HCT116 (cell line): ENCODE data around the gene SSRP1. TPM values are rescaled to one million over a fixed set of nuclear protein-coding genes. Genes with fewer than 3 reads are reported as not detected.

Experiments
- ATAC-seq: fragments of 200-7000 bp; cut with Tn5 transposase; 2 replicates; pipeline ENCODE4 v1.9.1; 2020; ENCODE audit warnings: mild to moderate bottlenecking, moderate library complexity
- BruUV-seq: library from RNA; stranded (reverse); fragments of 400-500 nt; replicated peaks from 2 replicates; lab custom pipeline; 2021; lab: Mats Ljungman, UMichigan
- CTCF ChIA-PET: fragments of 300-600 bp; sonication (Branson Sonifier 250); formaldehyde crosslinking; loops from one replicate; lab custom pipeline; 2021; ENCODE audit warnings: antibody characterized with exemption; lab: Charles Lee
- POLR2A ChIA-PET: fragments of 300-600, 350-600 bp; sonication (Branson Sonifier 250); formaldehyde crosslinking; loops from one replicate; lab custom pipeline; 2021; ENCODE audit warnings: antibody characterized with exemption; lab: Charles Lee
- RAD21 ChIA-PET, 2 experiments: fragments of 300-600 bp; sonication (Branson Sonifier 250); formaldehyde crosslinking; loops; one replicate each; lab custom pipeline; 2023; ENCODE audit warnings: low total read pairs in 2 of 2; ENCODE audit not compliant: uncharacterized antibody in 2 of 2, unreplicated experiment in 2 of 2, low non-redundant PET in 1 of 2; lab: Charles Lee
- DNase-seq: peaks from one replicate; pipeline ENCODE4 v3.0.0-alpha.2; 2010; ENCODE audit warnings: low read depth, low spot score
- H2AFZ ChIP-seq: fragments of 200-600 bp; shearing (Covaris generic), sonication (generic); 2 replicates; pipeline ENCODE4 v1.6.1; 2017; ENCODE audit warnings: low read depth, mixed run types, mixed read lengths, antibody characterized with exemption, low read length; ENCODE audit not compliant: poor library complexity, severe bottlenecking
- H3K27ac ChIP-seq: 2 replicates; pipeline ENCODE4 v1.5.1; 2012; ENCODE audit warnings: low read depth, low read length
- H3K27me3 ChIP-seq: fragments of 200-600 bp; sonication (generic); 2 replicates; pipeline ENCODE4 v1.6.1; 2016; ENCODE audit warnings: mixed run types, low read length, mixed read lengths; ENCODE audit not compliant: insufficient read depth
- H3K36me3 ChIP-seq, 2 experiments: fragments of 200-500 bp in 1 of 2; fragments of 200-600 bp in 1 of 2; sonication (Bioruptor generic) in 1 of 2; sonication (generic) in 1 of 2; 2 replicates each; pipeline versions ENCODE4 v1.5.1 to v1.6.1; 2014 to 2016; ENCODE audit warnings: low read length in 2 of 2, inconsistent platforms in 1 of 2, mixed read lengths in 1 of 2, mixed run types in 1 of 2; ENCODE audit not compliant: insufficient read depth in 2 of 2, control insufficient read depth in 1 of 2
- H3K4me1 ChIP-seq, 2 experiments: fragments of 200-600 bp in 1 of 2; sonication (generic) in 1 of 2; 2 replicates each; pipeline versions ENCODE4 v1.5.1 to v1.6.1; 2012 to 2017; ENCODE audit warnings: low read length in 2 of 2, inconsistent platforms in 1 of 2, mild to moderate bottlenecking in 1 of 2, mixed read lengths in 1 of 2, mixed run types in 1 of 2, moderate library complexity in 1 of 2; ENCODE audit not compliant: insufficient read depth in 2 of 2, control insufficient read depth in 1 of 2
- H3K4me2 ChIP-seq: fragments of 200-600 bp; sonication (generic); 2 replicates; pipeline ENCODE4 v1.6.1; 2017; ENCODE audit warnings: mixed run types, low read length, mixed read lengths
- H3K4me3 ChIP-seq, 2 experiments: fragments of 200-600 bp in 1 of 2; sonication (generic) in 1 of 2; replicated peaks in 1 of 2; 2 replicates each; pipeline ENCODE4 v1.5.1; 2011 to 2016; ENCODE audit warnings: low read length in 2 of 2, control low read depth in 1 of 2, low read depth in 1 of 2, mild to moderate bottlenecking in 1 of 2, mixed read lengths in 1 of 2, mixed run types in 1 of 2
- H3K79me2 ChIP-seq: fragments of 200-600 bp; sonication (generic); 2 replicates; pipeline ENCODE4 v1.6.1; 2017; ENCODE audit warnings: mild to moderate bottlenecking, mixed run types, low read length, moderate library complexity, mixed read lengths; ENCODE audit not compliant: insufficient read depth
- H3K9ac ChIP-seq: fragments of 200-600 bp; sonication (generic); 2 replicates; pipeline ENCODE4 v1.6.1; 2016; ENCODE audit warnings: low read length, mixed read lengths
- H3K9me2 ChIP-seq: fragments of 200-600 bp; sonication (generic), shearing (Covaris generic); 2 replicates; pipeline ENCODE4 v1.6.1; 2017; ENCODE audit warnings: mixed run types, mild to moderate bottlenecking, moderate library complexity; ENCODE audit not compliant: insufficient read depth
- H3K9me3 ChIP-seq, 2 experiments: fragments of 200-500 bp in 1 of 2; fragments of 200-600 bp in 1 of 2; sonication (Bioruptor generic) in 1 of 2; sonication (generic) in 1 of 2; 2 replicates each; pipeline ENCODE4 v1.6.1; 2014 to 2017; ENCODE audit warnings: low read length in 2 of 2, mixed read lengths in 2 of 2, inconsistent platforms in 1 of 2, low read depth in 1 of 2, mild to moderate bottlenecking in 1 of 2, mixed run types in 1 of 2, moderate library complexity in 1 of 2; ENCODE audit not compliant: control insufficient read depth in 1 of 2, insufficient read depth in 1 of 2
- H4K20me1 ChIP-seq: fragments of 200-600 bp; sonication (generic), shearing (Covaris generic); 2 replicates; pipeline ENCODE4 v1.6.1; 2017; ENCODE audit warnings: mixed run types, mild to moderate bottlenecking, moderate library complexity; ENCODE audit not compliant: insufficient read depth
- ATF3 ChIP-seq: IDR thresholded peaks from 2 replicates; pipeline ENCODE4 v1.6.1; 2012
- CBX3 ChIP-seq: IDR thresholded peaks from 2 replicates; pipeline ENCODE4 v1.6.1; 2012; ENCODE audit warnings: low read depth
- EGR1 ChIP-seq: IDR thresholded peaks from 2 replicates; pipeline ENCODE4 v1.6.1; 2012; ENCODE audit warnings: low read depth
- ELF1 ChIP-seq: IDR thresholded peaks from 2 replicates; pipeline ENCODE4 v1.6.1; 2012; ENCODE audit warnings: low read depth, borderline replicate concordance
- EZH2 ChIP-seq: fragments of 200-600 bp; sonication (generic); IDR thresholded peaks from 2 replicates; pipeline ENCODE4 v1.6.1; 2017; ENCODE audit warnings: antibody characterized with exemption, mixed run types
- JUND ChIP-seq: IDR thresholded peaks from 2 replicates; pipeline ENCODE4 v1.6.1; 2012
- MAX ChIP-seq: IDR thresholded peaks from 2 replicates; pipeline ENCODE4 v1.6.1; 2012
- POLR2A ChIP-seq: IDR thresholded peaks from 2 replicates; pipeline ENCODE4 v1.7.0; 2011; ENCODE audit warnings: borderline replicate concordance; ENCODE audit not compliant: insufficient read depth, insufficient read length; ENCODE audit errors: extremely low read depth
- POLR2AphosphoS5 ChIP-seq: IDR thresholded peaks from 2 replicates; pipeline ENCODE4 v1.6.1; 2011; ENCODE audit warnings: mild to moderate bottlenecking, low read depth, low read length, moderate library complexity
- SIN3A ChIP-seq: IDR thresholded peaks from 2 replicates; pipeline ENCODE4 v1.6.1; 2012; ENCODE audit warnings: low read depth
- SP1 ChIP-seq: IDR thresholded peaks from 2 replicates; pipeline ENCODE4 v1.6.1; 2012; ENCODE audit warnings: low read depth
- SRF ChIP-seq: IDR thresholded peaks from 2 replicates; pipeline ENCODE4 v1.6.1; 2012; ENCODE audit warnings: low read depth
- TCF7L2 ChIP-seq: IDR thresholded peaks from 2 replicates; pipeline ENCODE4 v1.7.0; 2011; ENCODE audit warnings: borderline replicate concordance, inconsistent platforms; ENCODE audit not compliant: insufficient read depth, insufficient read length; ENCODE audit errors: extremely low read depth
- ZFX ChIP-seq: fragments of 450-650 bp; IDR thresholded peaks from 2 replicates; pipeline ENCODE4 v1.6.1; 2017
- ZNF274 ChIP-seq: fragments of 200-500 bp; sonication (Bioruptor generic); IDR thresholded peaks from 2 replicates; pipeline ENCODE4 v1.6.1; 2014; ENCODE audit warnings: mild to moderate bottlenecking, low read depth, low read length, inconsistent platforms
- intact Hi-C: fragments of 100-400 bp; cut with micrococcal nuclease; formaldehyde crosslinking; loops from 2 replicates; pipeline ENCODE4 v1.10.0; 2022
- total RNA-seq: library from RNA; stranded (reverse); gene quantifications from one replicate; pipeline ENCODE4 v1.2.1, GENCODE V29; 2021; ENCODE audit not compliant: unreplicated experiment

SSRP1 gene
- total RNA-seq, 1 experiment from 2014 or later, result 260 TPM

- Histone ChIP-seq H2AFZ (peak overlapping the region; percentile 83), H3K9me2 (no peaks in the 10 kb centered on the region), H3K4me2 (no peak overlapping the region), H3K36me3 (no peaks in the 10 kb centered on the region), H3K9me3 (no peaks in the 10 kb centered on the region), H3K9ac (peak overlapping the region; percentile 29; the same call in 1 of the 2 replicates), H3K4me3 (no peak overlapping the region), H3K79me2 (no peaks in the 10 kb centered on the region), H4K20me1 (no peaks in the 10 kb centered on the region), H3K4me1 (peaks cover 3 to 16% of the 10 kb centered on the region in 2 experiments; a peak in 3 of 4 replicates), H3K27ac (no peak overlapping the region), H3K27me3 (no peaks in the 10 kb centered on the region)
- intact Hi-C loops, result loop anchor here (1.0 to 5.0 kb wide), 6 partner anchors 112 to 1168 kb away; no protein-coding TSS in a partner anchor
- CTCF ChIA-PET, result no interaction called here
- ATAC-seq (no peak), DNase-seq (no peak)
- RAD21 ChIA-PET, result interaction anchor here in 1 of 2 experiments (1.2 kb wide), 1 partner anchor 296 kb away, joined by 5 read pairs; no protein-coding TSS in a partner anchor
- POLR2A ChIA-PET, result no interaction called here
- TF ChIP-seq ZFX (no peak), POLR2A (no peak), SP1 (no peak), JUND (no peak), SIN3A (no peak), ATF3 (no peak), ELF1 (no peak), EGR1 (no peak), SRF (no peak), TCF7L2 (no peak), ZNF274 (no peak), CBX3 (no peak), POLR2AphosphoS5 (no peak), MAX (no peak), EZH2 (no peak)
- no TSS peak for BruUV-seq
These were observed 9.1 kb upstream of the SSRP1 start for GRCh38 chr11:57344826-57345225.
